ENCODE data around the gene BDKRB2.
A peak's percentile ranks its signal among the peaks of the same experiment; 100 is the strongest.

DNA sequence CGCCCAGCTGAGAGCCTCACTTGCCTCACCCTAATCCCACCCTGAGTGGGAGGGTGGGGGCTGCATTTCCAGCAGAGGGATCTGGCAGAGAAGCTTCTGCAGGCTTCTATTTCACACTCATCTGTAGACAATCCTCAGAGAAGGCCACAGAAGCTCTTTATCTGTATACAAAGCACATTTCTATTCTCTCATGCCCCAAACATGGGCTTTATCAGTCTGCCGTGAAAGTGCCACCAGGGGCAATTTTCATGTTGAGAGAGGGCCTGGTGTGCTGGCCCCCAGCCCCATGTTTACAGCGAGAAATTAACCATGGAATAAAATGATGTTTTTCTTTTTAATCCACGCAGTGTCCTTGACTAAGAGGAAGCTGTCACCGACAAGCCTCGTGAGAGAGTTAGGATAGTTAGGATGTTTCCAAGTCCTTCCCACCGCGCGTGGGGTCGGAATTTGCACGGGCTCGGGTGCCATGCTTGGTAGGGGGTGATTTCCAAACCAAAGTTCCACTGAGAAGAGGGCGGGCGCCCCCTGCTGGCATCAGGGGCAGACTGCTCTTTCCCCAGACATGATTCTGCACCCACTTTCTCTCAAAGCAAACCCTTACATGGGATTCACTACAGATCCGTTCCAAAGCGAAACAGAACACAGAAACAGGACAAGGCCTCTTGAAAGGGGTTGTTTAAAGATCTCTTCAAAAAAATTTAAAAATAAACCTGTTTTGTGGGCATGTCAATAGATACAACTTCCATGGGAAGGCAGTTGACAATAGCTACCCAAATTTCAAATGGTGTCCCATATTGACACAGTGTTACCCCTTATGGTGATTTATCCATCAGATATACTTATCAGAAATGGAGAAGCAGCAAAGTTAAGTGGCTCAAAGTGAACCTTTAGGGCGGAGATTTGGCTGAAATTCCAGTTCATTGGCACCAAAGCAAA is 70.8 kb downstream of the BDKRB2 start:
- TF ChIP-seq, protein P1, sequence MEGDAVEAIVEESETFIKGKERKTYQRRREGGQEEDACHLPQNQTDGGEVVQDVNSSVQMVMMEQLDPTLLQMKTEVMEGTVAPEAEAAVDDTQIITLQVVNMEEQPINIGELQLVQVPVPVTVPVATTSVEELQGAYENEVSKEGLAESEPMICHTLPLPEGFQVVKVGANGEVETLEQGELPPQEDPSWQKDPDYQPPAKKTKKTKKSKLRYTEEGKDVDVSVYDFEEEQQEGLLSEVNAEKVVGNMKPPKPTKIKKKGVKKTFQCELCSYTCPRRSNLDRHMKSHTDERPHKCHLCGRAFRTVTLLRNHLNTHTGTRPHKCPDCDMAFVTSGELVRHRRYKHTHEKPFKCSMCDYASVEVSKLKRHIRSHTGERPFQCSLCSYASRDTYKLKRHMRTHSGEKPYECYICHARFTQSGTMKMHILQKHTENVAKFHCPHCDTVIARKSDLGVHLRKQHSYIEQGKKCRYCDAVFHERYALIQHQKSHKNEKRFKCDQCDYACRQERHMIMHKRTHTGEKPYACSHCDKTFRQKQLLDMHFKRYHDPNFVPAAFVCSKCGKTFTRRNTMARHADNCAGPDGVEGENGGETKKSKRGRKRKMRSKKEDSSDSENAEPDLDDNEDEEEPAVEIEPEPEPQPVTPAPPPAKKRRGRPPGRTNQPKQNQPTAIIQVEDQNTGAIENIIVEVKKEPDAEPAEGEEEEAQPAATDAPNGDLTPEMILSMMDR (IDR thresholded peaks at IDR 0.05) = peak; percentile 75 to 91 (median 84)
- TF ChIP-seq POLR2A (IDR thresholded peaks at IDR 0.05) = no peak

All from adrenal gland (tissue), 5 donors.